Smooth muscle cell (in vitro differentiated cells): Measurements from ENCODE around the gene ARHGAP26. TPM values are rescaled to one million over a fixed set of nuclear protein-coding genes. Genes with fewer than 3 reads are reported as not detected.

Experiments used
- DNase-seq: peaks from one replicate; lab custom pipeline; 2025; ENCODE audit not compliant: unreplicated experiment; lab: John Stamatoyannopoulos, UW
- H2AFZ ChIP-seq: fragments of 200-600 bp; sonication (generic); 2 replicates; pipeline ENCODE4 v1.6.0; 2016; ENCODE audit warnings: antibody characterized with exemption, low read depth, mild to moderate bottlenecking
- H3F3A ChIP-seq: fragments of 200-600 bp; sonication (generic); 2 replicates; pipeline ENCODE4 v1.6.0; 2017; ENCODE audit warnings: antibody characterized with exemption, low read depth
- H3K27ac ChIP-seq: fragments of 200-600 bp; sonication (generic); 2 replicates; pipeline ENCODE4 v1.5.1; 2016; ENCODE audit warnings: low read depth, mild to moderate bottlenecking
- H3K27me3 ChIP-seq: fragments of 200-600 bp; sonication (generic); 2 replicates; pipeline ENCODE4 v1.6.1; 2016; ENCODE audit warnings: low read depth, mild to moderate bottlenecking
- H3K36me3 ChIP-seq: fragments of 200-600 bp; sonication (generic); 2 replicates; pipeline ENCODE4 v1.5.1; 2016; ENCODE audit warnings: low read depth
- H3K4me1 ChIP-seq: fragments of 200-600 bp; sonication (generic); 2 replicates; pipeline ENCODE4 v1.5.1; 2016; ENCODE audit warnings: low read depth
- H3K4me2 ChIP-seq: fragments of 200-600 bp; sonication (generic); 2 replicates; pipeline ENCODE4 v1.6.0; 2016; ENCODE audit warnings: mild to moderate bottlenecking
- H3K4me3 ChIP-seq: fragments of 200-600 bp; sonication (generic); 2 replicates; pipeline ENCODE4 v1.5.1; 2016; ENCODE audit warnings: mild to moderate bottlenecking
- H3K79me2 ChIP-seq: fragments of 200-600 bp; sonication (generic); 2 replicates; pipeline ENCODE4 v1.6.0; 2016; ENCODE audit warnings: low read depth, mild to moderate bottlenecking
- H3K9ac ChIP-seq: fragments of 200-600 bp; sonication (generic); 2 replicates; pipeline ENCODE4 v1.6.0; 2016; ENCODE audit warnings: low read depth
- H3K9me3 ChIP-seq: fragments of 200-600 bp; sonication (generic); replicated peaks from 2 replicates; pipeline ENCODE4 v1.5.1; 2016; ENCODE audit warnings: low read depth
- H4K20me1 ChIP-seq: fragments of 200-600 bp; sonication (generic); 2 replicates; pipeline ENCODE4 v1.6.0; 2016; ENCODE audit warnings: low read depth
- CTCF ChIP-seq: fragments of 200-600 bp; sonication (generic); IDR thresholded peaks from 2 replicates; pipeline ENCODE4 v1.5.1; 2017; ENCODE audit warnings: borderline replicate concordance, mild to moderate bottlenecking, antibody characterized with exemption; ENCODE audit not compliant: insufficient read depth, poor library complexity, severe bottlenecking
- WGBS: methylation state at CpG from one replicate; pipeline ENCODE4 v1.1.7; 2016; ENCODE audit warnings: low lambda C conversion rate; 5-methylcytosine and 5-hydroxymethylcytosine counted together
- polyA plus RNA-seq: library from polyadenylated mRNA; unstranded; fragments of >200 nt; fragmentation: Nextera tagmentation; extraction: Ambion mirVana; gene quantifications from 2 replicates; pipeline ENCODE4 v1.2.1, GENCODE V29; 2016
- total RNA-seq: library from RNA; depleted of rRNA; stranded (reverse); fragments of >200 nt; gene quantifications from 2 replicates; pipeline ENCODE4 v1.2.3, GENCODE V29; 2014

The ARHGAP26 gene
- total and polyA plus RNA-seq, 2 experiments from 2014 or later, result 2.2 to 5.1 TPM

GRCh38 chr5:143214890-143215289, 444.7 kb downstream of the ARHGAP26 start:
- no peaks in the 10 kb centered on the region for H4K20me1 ChIP-seq
- H3K4me1 ChIP-seq, result peaks cover 25% of the 10 kb centered on the region
- H3K4me3 ChIP-seq, result no peak overlapping the region
- no peak overlapping the region for H2AFZ ChIP-seq
- H3K9me3 ChIP-seq, result no peaks in the 10 kb centered on the region
- no peak for DNase-seq
- TF ChIP-seq CTCF, result no peak
- WGBS, result 78% methylated on average over 6 of the region's 6 CpGs
- no peaks in the 10 kb centered on the region for H3K36me3 ChIP-seq
- H3K27me3 ChIP-seq, result no peaks in the 10 kb centered on the region
- no peaks in the 10 kb centered on the region for H3K79me2 ChIP-seq
- no peak overlapping the region for H3K4me2 ChIP-seq
- H3K27ac ChIP-seq, result no peak overlapping the region
- no peak overlapping the region for H3K9ac ChIP-seq
- H3F3A ChIP-seq, result peaks cover 6% of the 10 kb centered on the region

GRCh38 chr5:143215690-143216089, 445.5 kb downstream of the ARHGAP26 start:
- Histone ChIP-seq H3K36me3 (no peaks in the 10 kb centered on the region), H2AFZ (no peak overlapping the region), H4K20me1 (no peaks in the 10 kb centered on the region), H3K27ac (no peak overlapping the region), H3K27me3 (no peaks in the 10 kb centered on the region), H3F3A (peaks cover 6% of the 10 kb centered on the region), H3K4me2 (no peak overlapping the region), H3K9me3 (no peaks in the 10 kb centered on the region), H3K79me2 (no peaks in the 10 kb centered on the region), H3K4me1 (peaks cover 25% of the 10 kb centered on the region), H3K4me3 (no peak overlapping the region), H3K9ac (no peak overlapping the region)
- WGBS, result 97% methylated on average over 6 of the region's 6 CpGs
- TF ChIP-seq CTCF, result no peak
- no peak for DNase-seq

- H3K9ac ChIP-seq, result no peak overlapping the region
- H3K9me3 ChIP-seq, result no peaks in the 10 kb centered on the region
- WGBS, result 90% methylated on average over 9 of the region's 9 CpGs
- no peak for DNase-seq
- H3K79me2 ChIP-seq, result no peaks in the 10 kb centered on the region
- H3K27ac ChIP-seq, result no peak overlapping the region
- H3K27me3 ChIP-seq, result no peaks in the 10 kb centered on the region
- H3K4me3 ChIP-seq, result no peak overlapping the region
- no peak overlapping the region for H2AFZ ChIP-seq
- peaks cover 25% of the 10 kb centered on the region for H3K4me1 ChIP-seq
- H4K20me1 ChIP-seq, result no peaks in the 10 kb centered on the region
- no peak for TF ChIP-seq CTCF
- no peaks in the 10 kb centered on the region for H3K36me3 ChIP-seq
- no peak overlapping the region for H3K4me2 ChIP-seq
- H3F3A ChIP-seq, result peaks cover 6% of the 10 kb centered on the region
These were observed 446.0 kb downstream of the ARHGAP26 start for GRCh38 chr5:143216211-143216610.

GRCh38 chr5:143217065-143217803, 447.1 kb downstream of the ARHGAP26 start:
- no peak for TF ChIP-seq CTCF
- WGBS, result 65% methylated on average over 10 of the region's 10 CpGs

More at GRCh38 chr5:143217065-143217803, 447.1 kb downstream of the ARHGAP26 start:
- Histone ChIP-seq H3K36me3 (no peaks in the 10 kb centered on the region), H3F3A (peaks cover 6% of the 10 kb centered on the region), H3K4me1 (peaks cover 25% of the 10 kb centered on the region), H3K27ac (no peak overlapping the region), H4K20me1 (no peaks in the 10 kb centered on the region), H3K4me3 (no peak overlapping the region), H3K9ac (no peak overlapping the region), H3K27me3 (no peaks in the 10 kb centered on the region), H3K9me3 (no peaks in the 10 kb centered on the region), H2AFZ (no peak overlapping the region), H3K79me2 (no peaks in the 10 kb centered on the region), H3K4me2 (peak overlapping the region; percentile 27)
- DNase-seq, result no peak
